Measurements from ENCODE around the gene IL1RAPL2. TPM values are rescaled to one million over a fixed set of nuclear protein-coding genes. Genes with fewer than 3 reads are reported as not detected.

IL1RAPL2 gene
- total and polyA plus RNA-seq, 2 of the 8 experiments (the other 6 are each of a cell fraction or from before 2014, with no cell fraction given), result 0.20 to 1.3 TPM

- no peak overlapping the region for H2BK20ac ChIP-seq (ENCODE audit: low read length)
- no peaks in the 10 kb centered on the region for H4K20me1 ChIP-seq (replicated peaks in 1 of 2; ENCODE audit: control insufficient read depth in 1 of 2, insufficient read depth in 2 of 2, low read length in 2 of 2)
- no peak for DNase-seq (ENCODE audit: low read depth in 1 of 2, low spot score in 2 of 2)
- H3K36me3 ChIP-seq (ENCODE audit: control insufficient read depth in 2 of 4, insufficient read depth in 4 of 4, low read length in 3 of 4), result no peaks in the 10 kb centered on the region
- H3K14ac ChIP-seq (ENCODE audit: insufficient read length), result no peak overlapping the region
- H4K8ac ChIP-seq (ENCODE audit: extremely low read depth, insufficient read depth, low read length), result no peak overlapping the region
- no peak overlapping the region for H2BK5ac ChIP-seq (ENCODE audit: low read depth, low read length)
- H2BK120ac ChIP-seq (replicated peaks; ENCODE audit: low read depth, low read length), result no peak overlapping the region
- H3K23ac ChIP-seq (ENCODE audit: insufficient read length), result no peak overlapping the region
- no peak for FAIRE-seq
- ChIA-PET POLR2A (ENCODE audit: partially characterized antibody) (no interaction called here), CTCF (ENCODE audit: partially characterized antibody) (interaction anchor here (1.2 kb wide), 1 partner anchor 11 kb away, joined by 3 read pairs; no protein-coding TSS in a partner anchor)
- no peak overlapping the region for H4K91ac ChIP-seq (replicated peaks; ENCODE audit: insufficient read length, low read length)
- H3K4ac ChIP-seq (replicated peaks; ENCODE audit: insufficient read length, low read depth, low read length), result no peak overlapping the region
- H3K79me2 ChIP-seq (ENCODE audit: control insufficient read depth in 1 of 2, insufficient read depth in 2 of 2, low read length in 2 of 2), result no peaks in the 10 kb centered on the region
- no peak overlapping the region for H3K4me2 ChIP-seq (ENCODE audit: insufficient read depth in 1 of 2, low read depth in 2 of 2, low read length in 2 of 2)
- no peaks in the 10 kb centered on the region for H3K9me3 ChIP-seq (ENCODE audit: insufficient read depth in 2 of 2, low read depth in 1 of 2, low read length in 1 of 2)
- no peak overlapping the region for H3K18ac ChIP-seq (ENCODE audit: extremely low read depth, low read length)
- no peaks in the 10 kb centered on the region for H3K23me2 ChIP-seq (ENCODE audit: low read depth, low read length)
- no peak for TF ChIP-seq CTCF (IDR thresholded peaks at IDR 0.05; ENCODE audit: control extremely low read depth in 1 of 3, insufficient read depth in 1 of 3, low read depth in 1 of 3, low read length in 3 of 3)
- TF ChIP-seq PHF8 (conservative IDR thresholded peaks at IDR 0.05; ENCODE audit: low read depth, low read length), result no peak
- peak in 1 of 2 experiments; percentile 18; a peak in 1 of 4 replicates for TF ChIP-seq RAD21 (IDR thresholded peaks at IDR 0.05 in 1 of 2, conservative IDR thresholded peaks at IDR 0.05 in 1 of 2; ENCODE audit: low read depth in 2 of 2, low read length in 2 of 2)
- H2AFZ ChIP-seq (ENCODE audit: low read length), result no peak overlapping the region
- H3K27ac ChIP-seq (ENCODE audit: low read depth, low read length), result no peak overlapping the region
- H2AK5ac ChIP-seq (ENCODE audit: low read depth, low read length), result no peak overlapping the region
- no peak overlapping the region for H3K4me3 ChIP-seq (ENCODE audit: extremely low read depth in 1 of 4, insufficient read depth in 2 of 4, low read depth in 3 of 4, low read length in 4 of 4)
- no peak overlapping the region for H2BK15ac ChIP-seq (ENCODE audit: low read length)
- H3K79me1 ChIP-seq (ENCODE audit: low read depth, low read length), result no peaks in the 10 kb centered on the region
- H3K4me1 ChIP-seq (replicated peaks in 1 of 4; ENCODE audit: control insufficient read depth in 3 of 4, insufficient read depth in 4 of 4, low read length in 3 of 4), result no peaks in the 10 kb centered on the region
- H2BK12ac ChIP-seq (ENCODE audit: low read depth, low read length), result no peak overlapping the region
- H3K27me3 ChIP-seq (replicated peaks in 1 of 4; ENCODE audit: control insufficient read depth in 3 of 4, extremely low read depth in 1 of 4, insufficient read depth in 3 of 4, low read length in 3 of 4), result no peaks in the 10 kb centered on the region
- no peak overlapping the region for H4K5ac ChIP-seq (ENCODE audit: insufficient read length, low read depth, low read length)
- H3K56ac ChIP-seq (replicated peaks; ENCODE audit: insufficient read length, low read depth, low read length), result no peak overlapping the region
- H3K9ac ChIP-seq (replicated peaks in 1 of 4; ENCODE audit: extremely low read depth in 1 of 4, low read depth in 3 of 4, low read length in 3 of 4), result no peak overlapping the region
- WGBS, 2 experiments (ENCODE audit: extremely low coverage in 1 of 2, insufficient coverage in 1 of 2, insufficient read length in 1 of 2, insufficient replicate concordance in 2 of 2, low coverage in 1 of 2, low lambda C conversion rate in 2 of 2, missing lambda C conversion rate in 1 of 2), result 92% methylated on average over 1 of the region's 2 CpGs; no CpG with 5 or more reads in 1 of the 2 experiments
Measured at GRCh38 chrX:105658136-105658535, 1092.1 kb downstream of the IL1RAPL2 start.

Measured in H1 (cell line).